Esophagus muscularis mucosa (tissue), 4 donors: ENCODE measurements around the gene SLC25A20. TPM values are rescaled to one million over a fixed set of nuclear protein-coding genes. Genes with fewer than 3 reads are reported as not detected.

ENCODE experiments used
- DNase-seq: peaks from one replicate; pipeline ENCODE4 v3.0.0-alpha.2; 2017; ENCODE audit errors: extremely low spot score
- H3K27ac ChIP-seq, 4 donors: fragments of 200-600 bp; sonication (generic); replicated peaks in 1 of 4; 1 replicate in 3 of 4; 2 replicates in 1 of 4; pipeline ENCODE4 v1.5.1; 2016 to 2019; ENCODE audit warnings: mild to moderate bottlenecking in 1 of 4
- H3K27me3 ChIP-seq, 4 donors: fragments of 200-600 bp; sonication (generic); one replicate each; pipeline versions ENCODE4 v1.5.1 to v1.6.0; 2016 to 2019
- H3K36me3 ChIP-seq, 4 donors: fragments of 200-600 bp; sonication (generic); one replicate each; pipeline ENCODE4 v1.5.1; 2016 to 2019
- H3K4me1 ChIP-seq, 4 donors: fragments of 200-600 bp; sonication (generic); one replicate each; pipeline ENCODE4 v1.5.1; 2016 to 2019
- H3K4me3 ChIP-seq, 4 donors: fragments of 200-600 bp; sonication (generic); 1 replicate in 2 of 4; 2 replicates in 2 of 4; pipeline ENCODE4 v1.5.1; 2016 to 2019; ENCODE audit warnings: mild to moderate bottlenecking in 4 of 4, moderate library complexity in 1 of 4
- H3K9me3 ChIP-seq, 4 donors: fragments of 200-600 bp; sonication (generic); 1 replicate in 3 of 4; 2 replicates in 1 of 4; pipeline ENCODE4 v1.5.1; 2016 to 2019
- CTCF ChIP-seq, 3 experiments: fragments of 200-600 bp in 2 of 3; fragments of 450-650 bp in 1 of 3; sonication (generic) in 2 of 3; IDR thresholded peaks; one replicate each; pipeline ENCODE4 v1.5.1; 2017 to 2019; ENCODE audit warnings: antibody characterized with exemption in 3 of 3, mild to moderate bottlenecking in 2 of 3, moderate library complexity in 1 of 3
- EP300 ChIP-seq: sonication (generic); formaldehyde crosslinking; IDR thresholded peaks from one replicate; pipeline ENCODE4 v1.6.1; 2017; ENCODE audit warnings: antibody characterized with exemption
- POLR2A ChIP-seq: fragments of 450-650 bp; IDR thresholded peaks from one replicate; pipeline ENCODE4 v1.6.1; 2017; ENCODE audit warnings: antibody characterized with exemption, moderate library complexity, mild to moderate bottlenecking, low read depth
- POLR2AphosphoS5 ChIP-seq, 2 donors: sonication (generic); formaldehyde crosslinking; IDR thresholded peaks; one replicate each; pipeline ENCODE4 v1.6.1; 2017; ENCODE audit warnings: antibody characterized with exemption in 2 of 2
- WGBS: methylation state at CpG from one replicate; pipeline ENCODE4 v1.1.5; 2018; 5-methylcytosine and 5-hydroxymethylcytosine counted together
- intact Hi-C: fragments of 100-400 bp; cut with DNase I; formaldehyde crosslinking; loops from one replicate; pipeline ENCODE4 v1.15.1; 2023
- total RNA-seq, 4 donors: library from RNA; depleted of rRNA; stranded (reverse); fragments of >200 nt; gene quantifications; one replicate each; pipeline versions ENCODE4 v1.1.0 to v1.2.1, GENCODE V29; 2016

The SLC25A20 gene
- total RNA-seq, 4 donors from 2014 or later: 13.3 to 34.6 (median 21.8) TPM

GRCh38 chr3:48851407-48851806, 47.3 kb downstream of the SLC25A20 start:
- Histone ChIP-seq H3K4me1 (peaks cover 3 to 14% (median 12%) of the 10 kb centered on the region in 4 donors), H3K36me3 (peaks cover 0 to 23% (median 17%) of the 10 kb centered on the region in 4 donors), H3K27me3 (no peaks in the 10 kb centered on the region), H3K4me3 (no peak overlapping the region), H3K27ac (no peak overlapping the region), H3K9me3 (no peaks in the 10 kb centered on the region)
- DNase-seq: no peak
- no peak for TF ChIP-seq EP300
- no peak for TF ChIP-seq CTCF (IDR thresholded peaks at IDR 0.05)
- no peak for TF ChIP-seq POLR2AphosphoS5 (IDR thresholded peaks at IDR 0.05)
- no peak for TF ChIP-seq POLR2A
- intact Hi-C loops: no loop called here
- 56% methylated on average over 2 of the region's 3 CpGs for WGBS

GRCh38 chr3:48848816-48849515, 49.7 kb downstream of the SLC25A20 start:
- peak overlapping the region in 1 of 4 donors; percentile 91 for H3K27ac ChIP-seq
- no peak overlapping the region for H3K4me3 ChIP-seq
- peaks cover 19 to 30% (median 28%) of the 10 kb centered on the region in 4 donors for H3K4me1 ChIP-seq
- intact Hi-C loops: loop anchor here (5.0 kb wide), 2 partner anchors 48 to 68 kb away; partner anchors contain the start of genes ARIH2 and SLC25A20
- H3K9me3 ChIP-seq: no peaks in the 10 kb centered on the region
- DNase-seq: no peak
- H3K36me3 ChIP-seq: peaks cover 0 to 13% (median 1%) of the 10 kb centered on the region in 4 donors
- 95% methylated on average over 8 of the region's 8 CpGs for WGBS
- TF ChIP-seq CTCF (IDR thresholded peaks at IDR 0.05): no peak
- no peak for TF ChIP-seq POLR2AphosphoS5 (IDR thresholded peaks at IDR 0.05)
- TF ChIP-seq EP300: no peak
- TF ChIP-seq POLR2A: no peak
- H3K27me3 ChIP-seq: no peaks in the 10 kb centered on the region

GRCh38 chr3:48847504-48848423, 50.9 kb downstream of the SLC25A20 start, which contains the start of gene PRKAR2A:
TSS of gene PRKAR2A (minus strand) at chr3:48847874. CDS start at chr3:48847596, 278 bp downstream.
- Histone ChIP-seq H3K27me3 (no peaks in the 10 kb centered on the region), H3K4me1 (peaks cover 19 to 30% (median 28%) of the 10 kb centered on the region in 4 donors), H3K9me3 (no peaks in the 10 kb centered on the region), H3K27ac (peak within 1 kb of the TSS; percentile 91 to 97 (median 96)), H3K4me3 (peak within 1 kb of the TSS; percentile 76 to 94 (median 84)), H3K36me3 (peaks cover 0 to 7% (median 0%) of the 10 kb centered on the region in 4 donors)
- WGBS: 10% methylated on average over 12 of the region's 81 CpGs
- TF ChIP-seq EP300 (no peak), POLR2AphosphoS5 (IDR thresholded peaks at IDR 0.05) (peak; percentile 84 to 88), POLR2A (peak; percentile 73), CTCF (IDR thresholded peaks at IDR 0.05) (peak in 2 of 3 experiments; percentile 6 to 9)
- intact Hi-C loops: loop anchor here (5.0 kb wide), 2 partner anchors 50 to 70 kb away; partner anchors contain the start of genes ARIH2 and SLC25A20
- peak; percentile 95 for DNase-seq

- H3K27ac ChIP-seq: peak overlapping the region; percentile 91 to 97 (median 96)
- TF ChIP-seq POLR2AphosphoS5 (IDR thresholded peaks at IDR 0.05) (peak in 1 of 2 donors; percentile 50), CTCF (IDR thresholded peaks at IDR 0.05) (no peak), POLR2A (no peak)
- H3K36me3 ChIP-seq: peaks cover 0 to 2% (median 0%) of the 10 kb centered on the region in 4 donors
- WGBS: 0% methylated on average over 1 of the region's 42 CpGs
- H3K4me1 ChIP-seq: peaks cover 19 to 30% (median 28%) of the 10 kb centered on the region in 4 donors
- no peaks in the 10 kb centered on the region for H3K9me3 ChIP-seq
- intact Hi-C loops: loop anchor here (5.0 kb wide), 2 partner anchors 50 to 70 kb away; partner anchors contain the start of genes ARIH2 and SLC25A20
- H3K4me3 ChIP-seq: peak overlapping the region; percentile 76 to 94 (median 84)
- peak; percentile 93 for DNase-seq
- no peaks in the 10 kb centered on the region for H3K27me3 ChIP-seq
Measured at GRCh38 chr3:48847053-48847503, 51.6 kb downstream of the SLC25A20 start.
